Measurements from ENCODE around the gene MAP6D1.
"Not testable (repeated sequence)": the region's sequence is repeated elsewhere in the genome, so short reads cannot be mapped to it uniquely, and the experiment has no call there.

The MAP6D1 gene

GRCh38 chr3:183796372-183796771, 29.0 kb downstream of the MAP6D1 start:
- DNase-seq, result no peak

GRCh38 chr3:183794452-183794851, 30.9 kb downstream of the MAP6D1 start:
- DNase-seq, result no peak

DNA sequence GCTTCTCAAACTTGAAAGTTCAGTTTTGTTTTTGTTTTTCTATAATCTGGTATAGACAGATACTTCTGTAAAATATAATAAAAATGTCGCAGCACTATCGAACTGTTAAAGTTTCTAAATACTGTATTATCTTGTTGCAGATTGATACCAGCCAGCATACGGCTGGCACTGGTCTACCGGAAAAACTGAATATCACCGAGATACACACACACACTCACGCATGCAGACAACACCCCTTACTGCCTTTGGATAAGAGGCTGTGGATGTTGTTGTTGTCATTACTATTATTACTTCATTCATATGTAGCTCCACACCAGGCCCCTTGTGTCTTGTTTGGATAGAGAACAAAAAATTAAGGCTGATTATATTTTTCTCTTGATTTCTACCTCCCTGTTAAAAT, 32.4 kb downstream of the MAP6D1 start:
- DNase-seq, result no peak

GRCh38 chr3:183790700-183791099, 34.7 kb downstream of the MAP6D1 start:
- no peak for DNase-seq

GRCh38 chr3:183789826-183790225, 35.6 kb downstream of the MAP6D1 start:
- no peak for DNase-seq

DNA sequence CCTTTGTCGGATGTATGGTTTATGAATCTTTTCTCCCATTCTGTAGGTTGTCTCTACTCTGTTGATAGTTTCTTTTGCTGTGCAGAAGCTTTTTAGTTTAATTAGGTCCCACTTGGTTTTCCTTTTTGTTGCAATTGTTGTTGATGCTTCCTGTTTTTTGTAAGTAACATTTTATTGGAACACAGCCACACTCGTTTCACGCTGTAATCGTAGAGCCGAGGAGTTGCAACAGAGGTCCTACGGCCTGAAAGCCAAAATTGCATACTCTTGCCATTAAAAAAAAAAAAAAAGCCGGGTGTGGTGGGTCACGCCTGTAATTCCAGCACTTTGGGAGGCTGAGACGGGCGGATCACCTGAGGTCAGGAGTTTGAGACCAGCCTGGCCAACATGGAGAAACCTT, 40.9 kb downstream of the MAP6D1 start:
- not testable (repeated sequence) for DNase-seq

- DNase-seq, result no peak
Observed at GRCh38 chr3:183782576-183783276, 42.7 kb downstream of the MAP6D1 start.

- no peak for DNase-seq
Observed at GRCh38 chr3:183781246-183781645, 44.1 kb downstream of the MAP6D1 start.

GRCh38 chr3:183779896-183780465, 45.4 kb downstream of the MAP6D1 start:
- no peak for DNase-seq

DNA sequence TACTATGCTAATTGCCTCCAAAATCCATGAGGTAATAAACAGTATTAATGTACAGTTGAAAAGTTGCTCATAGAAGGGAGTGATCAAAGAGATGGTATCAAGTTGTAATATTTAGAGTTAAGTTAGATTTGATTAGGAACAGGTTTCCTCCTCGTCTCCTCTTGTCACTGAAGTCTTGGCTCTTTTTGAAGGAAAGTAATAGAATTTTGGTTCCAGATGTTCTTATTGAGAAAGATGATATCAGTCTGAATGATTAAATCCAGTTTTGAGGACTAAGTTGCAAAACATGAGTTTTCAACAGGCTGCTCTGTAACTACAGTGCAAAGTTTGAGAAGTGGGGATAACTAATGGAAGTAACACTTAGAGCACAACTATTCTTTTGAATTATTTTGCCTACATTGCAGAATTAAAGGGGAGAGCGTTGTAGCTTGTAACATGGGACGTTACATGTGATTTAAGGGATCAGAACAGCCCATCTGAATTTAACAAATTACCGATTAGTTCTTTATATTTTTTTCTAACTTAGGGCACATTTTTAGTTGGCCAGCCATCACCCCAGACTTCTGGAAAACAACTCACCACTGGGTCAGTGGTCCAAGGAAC, 48.3 kb downstream of the MAP6D1 start:
- no peak for DNase-seq

GRCh38 chr3:183776451-183776850, 48.9 kb downstream of the MAP6D1 start:
- not testable (repeated sequence) for DNase-seq

DNA sequence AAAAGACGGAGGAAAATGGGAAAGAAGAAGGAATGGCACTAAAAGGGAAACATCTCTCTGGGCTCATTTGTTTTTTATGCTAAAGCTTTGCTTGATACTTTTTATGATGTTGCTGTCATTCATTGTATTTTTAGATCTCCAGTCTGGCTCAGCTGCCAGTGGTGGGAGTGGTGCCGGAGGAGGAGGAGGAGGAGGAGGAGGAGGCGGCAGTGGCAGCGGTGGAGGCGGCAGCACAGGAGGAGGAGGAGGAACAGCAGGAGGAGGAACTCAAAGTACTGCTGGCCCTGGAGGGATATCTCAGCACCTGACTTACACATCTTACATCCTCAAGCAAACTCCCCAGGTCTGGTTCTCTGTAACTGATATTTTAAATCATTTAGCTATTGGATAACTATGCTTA, 49.6 kb downstream of the MAP6D1 start:
- DNase-seq, result no peak

DNA sequence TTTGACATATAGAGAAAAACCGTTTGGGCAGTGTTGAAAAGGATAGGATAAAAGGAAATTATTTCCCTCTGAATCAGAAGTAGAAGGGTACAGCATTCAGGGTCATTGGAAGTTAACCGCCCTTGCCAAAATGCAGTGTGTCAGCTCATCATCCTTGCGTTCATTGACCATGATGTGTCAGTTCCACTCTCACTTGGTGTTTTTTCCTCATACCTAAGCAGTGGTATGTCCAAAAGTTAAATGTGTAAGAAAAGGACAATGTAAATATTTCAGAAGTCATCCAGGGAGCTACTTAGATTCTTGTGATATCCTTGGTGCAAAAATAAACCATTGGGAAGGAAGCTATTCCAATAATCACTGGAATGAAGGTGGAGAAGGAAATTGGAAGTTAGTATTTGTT, 50.7 kb downstream of the MAP6D1 start:
- no peak for DNase-seq

DNA sequence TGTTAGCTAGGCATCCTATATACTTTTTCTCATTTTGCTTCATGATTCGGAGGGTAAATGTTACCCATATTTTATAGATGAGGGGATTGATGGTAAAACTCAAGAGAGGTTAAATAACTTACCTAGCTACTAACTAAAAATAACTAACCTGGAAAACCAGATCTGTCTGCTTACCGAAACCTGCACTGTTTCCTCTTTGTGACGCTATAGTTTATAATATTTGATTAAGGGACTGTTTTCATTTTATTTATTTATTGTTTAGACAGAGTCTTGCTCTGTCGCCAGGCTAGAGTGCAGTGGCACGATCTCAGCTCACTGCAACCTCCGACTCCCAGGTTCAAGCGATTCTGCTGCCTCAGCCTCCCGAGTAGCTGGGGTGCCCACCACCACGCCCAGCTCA, 55.9 kb downstream of the MAP6D1 start:
- no peak for DNase-seq

DNA sequence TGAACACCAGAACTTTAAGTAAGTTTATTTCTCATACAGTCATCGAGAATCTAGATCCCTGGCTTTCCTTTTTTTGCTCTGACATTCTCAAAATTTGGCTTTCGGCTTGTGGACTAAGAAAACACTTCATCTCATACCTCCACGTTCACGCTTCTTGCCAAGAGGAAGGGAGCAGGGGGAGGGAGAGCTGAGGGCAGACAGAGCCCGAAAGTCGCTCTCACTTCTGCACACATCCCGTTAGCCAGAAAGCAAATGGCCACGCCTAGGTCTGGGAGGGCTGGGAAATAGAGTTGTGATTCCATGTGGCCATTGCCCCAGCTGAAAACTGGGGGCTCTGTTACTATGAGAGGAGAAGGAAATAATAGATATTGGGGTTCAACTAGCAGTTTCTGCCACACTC, 57.3 kb downstream of the MAP6D1 start:
- DNase-seq, result no peak

GRCh38 chr3:183766745-183767606, 58.4 kb downstream of the MAP6D1 start:
- DNase-seq, result peak; percentile 63

- no peak for DNase-seq
Observed at GRCh38 chr3:183766107-183766506, 59.3 kb downstream of the MAP6D1 start.
